Measurements from ENCODE around the gene LAMA5.

Gene LAMA5

GRCh38 chr20:62339647-62340062 is 27.5 kb downstream of the LAMA5 start:
- no peak overlapping the region for H3K27ac ChIP-seq (ENCODE audit: low read length)
- H3K4me1 ChIP-seq (ENCODE audit: control insufficient read depth in 1 of 2, insufficient read depth in 2 of 2, low read length in 2 of 2) = no peaks in the 10 kb centered on the region
- peaks cover 17 to 54% of the 10 kb centered on the region in 2 donors for H3K36me3 ChIP-seq (ENCODE audit: control insufficient read depth in 1 of 2, insufficient read depth in 2 of 2, low read length in 2 of 2)
- H3K27me3 ChIP-seq (ENCODE audit: low read depth, low read length) = no peaks in the 10 kb centered on the region
- H3K9me3 ChIP-seq (ENCODE audit: control insufficient read depth in 1 of 2, low read length in 2 of 2) = no peaks in the 10 kb centered on the region
- no peak overlapping the region for H3K4me3 ChIP-seq (ENCODE audit: low read depth in 1 of 2, low read length in 2 of 2)

DNA sequence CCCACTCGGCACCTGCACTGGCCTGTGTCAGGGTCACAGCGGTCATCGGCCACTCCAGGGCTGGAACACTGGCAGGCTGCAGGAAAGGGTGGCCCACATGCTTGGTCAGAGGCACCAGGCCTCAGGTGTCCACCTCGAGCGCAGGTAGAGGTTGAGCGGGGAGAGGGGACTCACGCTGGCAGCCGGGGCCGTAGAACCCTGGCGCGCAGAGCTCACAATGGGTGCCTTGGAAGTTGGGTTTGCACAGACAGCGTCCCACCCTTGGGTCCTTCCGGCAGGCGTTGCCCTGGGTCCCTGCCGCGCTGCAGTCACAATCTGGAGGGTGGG is 28.9 kb downstream of the LAMA5 start:
- H3K36me3 ChIP-seq (ENCODE audit: control insufficient read depth in 1 of 2, insufficient read depth in 2 of 2, low read length in 2 of 2) = peaks cover 17 to 65% of the 10 kb centered on the region in 2 donors
- H3K27ac ChIP-seq (ENCODE audit: low read length) = no peak overlapping the region
- no peaks in the 10 kb centered on the region for H3K4me1 ChIP-seq (ENCODE audit: control insufficient read depth in 1 of 2, insufficient read depth in 2 of 2, low read length in 2 of 2)
- no peaks in the 10 kb centered on the region for H3K27me3 ChIP-seq (ENCODE audit: low read depth, low read length)
- no peaks in the 10 kb centered on the region for H3K9me3 ChIP-seq (ENCODE audit: control insufficient read depth in 1 of 2, low read length in 2 of 2)
- H3K4me3 ChIP-seq (ENCODE audit: low read depth in 1 of 2, low read length in 2 of 2) = no peak overlapping the region

- Histone ChIP-seq H3K27ac (ENCODE audit: low read length) (no peak overlapping the region), H3K36me3 (ENCODE audit: control insufficient read depth in 1 of 2, insufficient read depth in 2 of 2, low read length in 2 of 2) (peaks cover 17 to 70% of the 10 kb centered on the region in 2 donors), H3K4me1 (ENCODE audit: control insufficient read depth in 1 of 2, insufficient read depth in 2 of 2, low read length in 2 of 2) (no peaks in the 10 kb centered on the region), H3K4me3 (ENCODE audit: low read depth in 1 of 2, low read length in 2 of 2) (no peak overlapping the region), H3K27me3 (ENCODE audit: low read depth, low read length) (no peaks in the 10 kb centered on the region), H3K9me3 (ENCODE audit: control insufficient read depth in 1 of 2, low read length in 2 of 2) (no peaks in the 10 kb centered on the region)
Observed at GRCh38 chr20:62337558-62338293, 29.4 kb downstream of the LAMA5 start.

DNA sequence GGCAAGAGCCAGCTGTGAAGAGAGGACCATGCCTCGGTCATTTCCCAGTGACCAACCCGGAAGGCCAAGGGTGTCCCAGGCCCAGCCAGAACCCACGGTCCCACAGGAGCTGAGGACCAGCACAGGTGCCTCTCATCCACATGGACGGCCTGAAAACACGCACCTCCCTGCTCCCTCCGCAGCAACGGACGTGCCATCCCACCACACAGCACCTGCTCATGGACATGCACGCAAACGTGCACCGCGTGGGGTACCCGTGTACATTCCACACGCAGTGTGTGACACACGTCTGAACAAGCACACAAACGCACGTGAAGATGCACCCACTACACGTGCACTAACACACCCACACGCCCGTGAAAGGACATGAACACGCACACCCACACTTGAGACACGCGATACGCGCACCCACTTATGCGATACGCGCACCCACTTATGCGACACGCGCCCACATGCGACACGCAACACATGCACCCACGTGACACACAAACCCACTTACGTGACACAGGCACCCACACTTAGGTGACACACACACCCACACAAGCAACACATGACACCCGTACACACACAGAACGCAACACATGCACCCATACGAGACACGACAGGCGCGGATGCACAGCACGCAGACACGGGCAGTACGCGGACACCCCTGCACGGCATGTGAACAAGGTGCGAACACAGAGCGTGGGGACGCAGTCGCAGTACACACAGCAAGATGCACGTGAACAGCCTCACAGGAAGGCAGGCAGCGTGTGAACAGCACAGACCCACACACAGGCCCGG is 30.1 kb downstream of the LAMA5 start:
- H3K9me3 ChIP-seq (ENCODE audit: control insufficient read depth in 1 of 2, low read length in 2 of 2) = no peaks in the 10 kb centered on the region
- no peaks in the 10 kb centered on the region for H3K4me1 ChIP-seq (ENCODE audit: control insufficient read depth in 1 of 2, insufficient read depth in 2 of 2, low read length in 2 of 2)
- no peaks in the 10 kb centered on the region for H3K27me3 ChIP-seq (ENCODE audit: low read depth, low read length)
- H3K36me3 ChIP-seq (ENCODE audit: control insufficient read depth in 1 of 2, insufficient read depth in 2 of 2, low read length in 2 of 2) = peaks cover 17 to 77% of the 10 kb centered on the region in 2 donors
- H3K27ac ChIP-seq (ENCODE audit: low read length) = no peak overlapping the region
- no peak overlapping the region for H3K4me3 ChIP-seq (ENCODE audit: low read depth in 1 of 2, low read length in 2 of 2)

DNA sequence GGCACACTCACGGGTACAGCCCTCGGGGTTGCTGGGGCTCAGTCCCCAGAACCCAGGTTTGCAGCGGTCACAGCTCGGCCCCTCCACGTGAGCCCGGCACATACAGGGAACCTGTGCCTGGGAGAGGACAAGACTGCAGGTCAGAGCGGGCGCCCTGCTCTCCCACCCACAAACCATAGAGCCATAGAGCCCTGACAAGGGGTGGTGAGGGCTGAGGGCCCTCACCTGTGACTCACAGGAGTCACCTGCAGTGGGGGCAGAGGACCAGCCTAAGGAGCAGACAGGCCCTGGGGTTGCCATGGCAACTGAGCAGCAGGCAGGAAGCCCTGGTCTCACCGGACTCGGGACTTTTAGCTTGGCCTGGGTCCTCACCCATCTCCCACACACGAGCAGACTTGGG is 30.8 kb downstream of the LAMA5 start:
- Histone ChIP-seq H3K4me3 (ENCODE audit: low read depth in 1 of 2, low read length in 2 of 2) (no peak overlapping the region), H3K9me3 (ENCODE audit: control insufficient read depth in 1 of 2, low read length in 2 of 2) (no peaks in the 10 kb centered on the region), H3K36me3 (ENCODE audit: control insufficient read depth in 1 of 2, insufficient read depth in 2 of 2, low read length in 2 of 2) (peaks cover 17 to 82% of the 10 kb centered on the region in 2 donors), H3K4me1 (ENCODE audit: control insufficient read depth in 1 of 2, insufficient read depth in 2 of 2, low read length in 2 of 2) (no peaks in the 10 kb centered on the region), H3K27me3 (ENCODE audit: low read depth, low read length) (no peaks in the 10 kb centered on the region), H3K27ac (ENCODE audit: low read length) (no peak overlapping the region)

- H3K9me3 ChIP-seq (ENCODE audit: control insufficient read depth in 1 of 2, low read length in 2 of 2) = no peaks in the 10 kb centered on the region
- no peak overlapping the region for H3K4me3 ChIP-seq (ENCODE audit: low read depth in 1 of 2, low read length in 2 of 2)
- no peaks in the 10 kb centered on the region for H3K27me3 ChIP-seq (ENCODE audit: low read depth, low read length)
- H3K36me3 ChIP-seq (ENCODE audit: control insufficient read depth in 1 of 2, insufficient read depth in 2 of 2, low read length in 2 of 2) = peaks cover 17 to 85% of the 10 kb centered on the region in 2 donors
- H3K4me1 ChIP-seq (ENCODE audit: control insufficient read depth in 1 of 2, insufficient read depth in 2 of 2, low read length in 2 of 2) = no peaks in the 10 kb centered on the region
- no peak overlapping the region for H3K27ac ChIP-seq (ENCODE audit: low read length)
Observed at GRCh38 chr20:62335532-62335931, 31.6 kb downstream of the LAMA5 start.

- Histone ChIP-seq H3K27ac (ENCODE audit: low read length) (no peak overlapping the region), H3K27me3 (ENCODE audit: low read depth, low read length) (no peaks in the 10 kb centered on the region), H3K4me1 (ENCODE audit: control insufficient read depth in 1 of 2, insufficient read depth in 2 of 2, low read length in 2 of 2) (no peaks in the 10 kb centered on the region), H3K9me3 (ENCODE audit: control insufficient read depth in 1 of 2, low read length in 2 of 2) (no peaks in the 10 kb centered on the region), H3K36me3 (ENCODE audit: control insufficient read depth in 1 of 2, insufficient read depth in 2 of 2, low read length in 2 of 2) (peaks cover 15 to 87% of the 10 kb centered on the region in 2 donors), H3K4me3 (ENCODE audit: low read depth in 1 of 2, low read length in 2 of 2) (no peak overlapping the region)
Observed at GRCh38 chr20:62334881-62335280, 32.2 kb downstream of the LAMA5 start.

DNA sequence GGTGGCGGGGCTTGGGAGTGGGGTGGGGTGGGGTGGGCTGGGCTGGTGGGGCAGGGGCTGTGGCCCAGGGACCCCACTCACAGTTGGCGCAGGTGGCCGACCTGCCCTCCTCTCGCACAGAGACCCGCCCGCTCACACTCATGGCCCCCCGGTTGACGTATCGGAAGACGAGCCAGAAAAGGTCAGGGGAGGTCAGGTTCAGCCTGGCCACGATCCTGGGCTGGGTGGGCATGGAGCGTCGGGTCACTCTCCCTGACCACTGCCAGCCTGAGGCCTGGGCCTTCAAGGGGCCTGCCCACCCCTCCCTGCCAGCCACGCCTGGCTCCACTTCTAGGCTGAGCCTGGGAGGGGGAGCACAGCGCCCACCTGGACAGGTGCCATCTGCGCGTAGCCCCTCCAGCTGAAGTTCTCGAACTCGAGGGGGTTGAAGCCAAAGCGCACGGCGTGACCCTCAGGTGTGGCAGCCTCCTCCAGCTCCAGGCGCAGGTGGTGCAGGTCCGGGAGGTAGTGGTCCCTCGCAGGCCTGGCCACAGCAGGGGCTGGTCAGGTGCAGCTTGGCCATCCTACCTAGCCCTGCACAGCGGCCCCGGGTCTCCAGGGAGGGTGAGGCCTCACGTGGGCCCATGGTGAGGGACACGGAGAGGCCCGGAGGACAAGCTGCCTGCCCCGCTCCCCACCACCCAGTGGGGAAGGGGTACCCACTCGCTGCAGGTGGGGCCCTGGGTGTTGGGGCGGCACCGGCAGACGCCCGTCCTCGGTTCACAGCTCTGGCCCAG is 33.1 kb downstream of the LAMA5 start:
- Histone ChIP-seq H3K9me3 (ENCODE audit: control insufficient read depth in 1 of 2, low read length in 2 of 2) (no peaks in the 10 kb centered on the region), H3K36me3 (ENCODE audit: control insufficient read depth in 1 of 2, insufficient read depth in 2 of 2, low read length in 2 of 2) (peaks cover 12 to 91% of the 10 kb centered on the region in 2 donors), H3K27ac (ENCODE audit: low read length) (no peak overlapping the region), H3K4me1 (ENCODE audit: control insufficient read depth in 1 of 2, insufficient read depth in 2 of 2, low read length in 2 of 2) (no peaks in the 10 kb centered on the region), H3K4me3 (ENCODE audit: low read depth in 1 of 2, low read length in 2 of 2) (no peak overlapping the region), H3K27me3 (ENCODE audit: low read depth, low read length) (no peaks in the 10 kb centered on the region)

DNA sequence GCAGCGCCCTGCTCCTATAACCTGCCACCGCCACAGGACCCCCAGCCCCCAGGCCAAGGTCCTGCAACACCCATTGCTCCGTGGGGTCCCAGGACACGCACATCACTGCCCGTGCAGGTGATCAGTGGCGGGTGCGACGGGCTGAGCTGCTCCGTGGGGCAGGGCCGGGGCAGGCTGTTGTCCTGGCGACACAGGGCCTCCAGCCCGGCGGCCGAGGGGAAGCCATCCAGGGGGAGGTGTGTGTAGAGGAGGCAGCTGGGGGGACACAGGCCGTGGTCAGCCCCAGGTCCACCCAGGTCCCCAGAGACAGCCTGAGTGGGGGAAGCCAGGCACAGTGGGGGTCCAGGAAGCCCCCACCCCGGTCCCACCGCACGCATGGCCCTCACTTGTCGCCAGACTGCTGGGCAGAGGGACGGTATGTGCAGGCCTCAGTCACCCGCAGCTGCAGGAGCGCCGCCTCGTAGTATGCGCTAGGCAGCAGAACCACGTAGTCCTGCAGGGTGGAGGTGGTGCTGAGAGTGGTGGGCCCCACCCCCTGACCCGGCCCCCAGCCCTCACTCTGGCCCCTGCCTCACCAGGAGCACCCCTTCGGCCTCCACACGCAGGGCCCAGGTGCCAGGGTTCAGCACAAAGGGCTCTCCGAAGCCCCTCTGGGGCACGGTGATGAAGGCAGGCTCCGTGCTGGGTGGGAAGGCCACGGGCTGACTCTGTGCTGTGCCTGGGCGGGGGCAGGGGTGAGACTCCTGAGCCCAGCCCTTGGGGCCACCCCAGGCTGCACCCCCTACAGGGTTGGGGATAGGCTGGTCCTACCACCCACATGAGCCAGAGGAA is 33.9 kb downstream of the LAMA5 start:
- Histone ChIP-seq H3K4me3 (ENCODE audit: low read depth in 1 of 2, low read length in 2 of 2) (no peak overlapping the region), H3K36me3 (ENCODE audit: control insufficient read depth in 1 of 2, insufficient read depth in 2 of 2, low read length in 2 of 2) (peaks cover 12 to 94% of the 10 kb centered on the region in 2 donors), H3K9me3 (ENCODE audit: control insufficient read depth in 1 of 2, low read length in 2 of 2) (no peaks in the 10 kb centered on the region), H3K27me3 (ENCODE audit: low read depth, low read length) (no peaks in the 10 kb centered on the region), H3K4me1 (ENCODE audit: control insufficient read depth in 1 of 2, insufficient read depth in 2 of 2, low read length in 2 of 2) (no peaks in the 10 kb centered on the region), H3K27ac (ENCODE audit: low read length) (no peak overlapping the region)

GRCh38 chr20:62332421-62332820 is 34.7 kb downstream of the LAMA5 start:
- no peaks in the 10 kb centered on the region for H3K27me3 ChIP-seq (ENCODE audit: low read depth, low read length)
- H3K4me1 ChIP-seq (ENCODE audit: control insufficient read depth in 1 of 2, insufficient read depth in 2 of 2, low read length in 2 of 2) = no peaks in the 10 kb centered on the region
- H3K36me3 ChIP-seq (ENCODE audit: control insufficient read depth in 1 of 2, insufficient read depth in 2 of 2, low read length in 2 of 2) = peaks cover 7 to 94% of the 10 kb centered on the region in 2 donors
- H3K4me3 ChIP-seq (ENCODE audit: low read depth in 1 of 2, low read length in 2 of 2) = no peak overlapping the region
- no peak overlapping the region for H3K27ac ChIP-seq (ENCODE audit: low read length)
- no peaks in the 10 kb centered on the region for H3K9me3 ChIP-seq (ENCODE audit: control insufficient read depth in 1 of 2, low read length in 2 of 2)

Data from muscle layer of duodenum (tissue), 2 donors.